ENCODE data around the gene GLIPR2. TPM values are rescaled to one million over a fixed set of nuclear protein-coding genes. Genes with fewer than 3 reads are reported as not detected.

The GLIPR2 gene
- total RNA-seq, 1 donor from 2014 or later: 6.3 TPM

DNA sequence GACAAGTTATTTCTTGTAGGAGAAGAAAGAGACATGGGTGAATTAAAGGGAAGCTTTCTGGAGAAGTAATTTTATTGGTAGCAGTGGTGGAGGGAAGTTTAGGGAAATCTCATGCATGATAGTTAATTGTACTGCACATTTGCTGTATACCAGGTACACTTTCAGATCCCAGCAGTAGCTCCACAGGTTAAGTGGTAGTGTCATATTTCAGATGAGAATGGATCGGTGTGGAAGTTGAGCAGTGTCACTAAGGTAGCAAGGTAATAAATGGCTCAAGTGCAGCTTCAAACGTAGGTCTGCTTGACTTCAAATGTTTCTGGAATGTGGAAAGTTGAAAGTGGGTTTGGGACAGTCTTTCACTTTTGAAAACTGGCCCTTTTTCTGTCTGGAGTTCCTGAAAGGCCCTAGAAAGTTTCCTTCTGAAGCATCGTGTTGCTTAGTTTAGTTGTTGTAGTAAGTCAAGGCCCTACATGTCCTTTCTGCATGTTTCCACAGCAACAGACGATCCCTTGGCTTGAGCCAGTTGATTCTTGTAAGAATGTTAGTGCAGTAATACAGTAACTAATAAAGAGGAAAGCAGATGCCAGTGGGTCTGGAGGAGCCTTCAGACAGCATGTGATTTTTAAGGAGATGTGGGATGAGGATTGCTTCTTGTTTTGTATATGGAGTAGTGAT lies 57.9 kb downstream of the GLIPR2 start:
- peak overlapping the region; percentile 58 for H3K4me3 Mint-ChIP-seq (ENCODE audit: unreplicated experiment)

DNA sequence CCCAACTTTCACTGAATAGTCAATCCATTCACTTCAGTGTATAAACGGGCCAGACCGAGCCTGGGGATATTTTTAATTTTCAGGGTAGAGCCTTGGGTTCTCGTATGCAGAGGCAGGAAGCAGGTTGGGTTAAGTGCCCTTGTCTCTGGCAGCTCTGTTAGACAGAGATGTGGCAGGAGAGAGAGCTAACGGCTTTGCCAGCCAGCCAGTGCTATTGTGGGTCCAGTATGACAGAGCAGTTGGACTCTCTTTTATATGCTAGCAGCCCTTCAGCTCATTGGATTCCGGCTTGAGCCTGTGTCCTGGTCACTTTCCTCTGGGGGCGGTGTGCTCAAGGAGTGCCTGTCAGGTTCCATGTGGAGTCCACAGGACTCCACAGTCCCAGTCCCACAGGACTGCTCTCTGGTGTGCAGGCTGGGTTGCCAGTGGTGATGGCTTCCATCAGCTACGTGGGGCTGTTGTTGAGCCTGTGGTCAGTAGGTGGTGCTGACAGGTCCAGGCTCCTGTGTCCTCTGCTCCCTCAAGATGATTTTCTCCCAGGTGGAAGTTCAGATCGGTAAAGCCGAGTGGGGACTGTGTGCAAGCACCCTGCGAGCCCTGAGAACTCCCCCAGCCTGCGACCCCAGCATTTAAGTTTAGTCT lies 68.5 kb downstream of the GLIPR2 start:
- Mint-ChIP-seq H3K4me1 (ENCODE audit: unreplicated experiment) (peaks cover 23% of the 10 kb centered on the region), H3K36me3 (ENCODE audit: low read depth, unreplicated experiment) (peaks cover 66% of the 10 kb centered on the region), H3K4me3 (ENCODE audit: unreplicated experiment) (peak overlapping the region; percentile 63), H3K27me3 (ENCODE audit: unreplicated experiment) (peaks cover 3% of the 10 kb centered on the region), H3K27ac (ENCODE audit: unreplicated experiment) (peak overlapping the region; percentile 31), H3K9me3 (ENCODE audit: unreplicated experiment) (no peaks in the 10 kb centered on the region)
- DNase-seq (ENCODE audit: low spot score): peak; percentile 34
- TF ChIP-seq, protein P1, sequence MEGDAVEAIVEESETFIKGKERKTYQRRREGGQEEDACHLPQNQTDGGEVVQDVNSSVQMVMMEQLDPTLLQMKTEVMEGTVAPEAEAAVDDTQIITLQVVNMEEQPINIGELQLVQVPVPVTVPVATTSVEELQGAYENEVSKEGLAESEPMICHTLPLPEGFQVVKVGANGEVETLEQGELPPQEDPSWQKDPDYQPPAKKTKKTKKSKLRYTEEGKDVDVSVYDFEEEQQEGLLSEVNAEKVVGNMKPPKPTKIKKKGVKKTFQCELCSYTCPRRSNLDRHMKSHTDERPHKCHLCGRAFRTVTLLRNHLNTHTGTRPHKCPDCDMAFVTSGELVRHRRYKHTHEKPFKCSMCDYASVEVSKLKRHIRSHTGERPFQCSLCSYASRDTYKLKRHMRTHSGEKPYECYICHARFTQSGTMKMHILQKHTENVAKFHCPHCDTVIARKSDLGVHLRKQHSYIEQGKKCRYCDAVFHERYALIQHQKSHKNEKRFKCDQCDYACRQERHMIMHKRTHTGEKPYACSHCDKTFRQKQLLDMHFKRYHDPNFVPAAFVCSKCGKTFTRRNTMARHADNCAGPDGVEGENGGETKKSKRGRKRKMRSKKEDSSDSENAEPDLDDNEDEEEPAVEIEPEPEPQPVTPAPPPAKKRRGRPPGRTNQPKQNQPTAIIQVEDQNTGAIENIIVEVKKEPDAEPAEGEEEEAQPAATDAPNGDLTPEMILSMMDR (IDR thresholded peaks at IDR 0.05; ENCODE audit: unreplicated experiment): peak; percentile 13

More for the DNA sequence above, 57.9 kb downstream of the GLIPR2 start:
- Mint-ChIP-seq H3K4me1 (ENCODE audit: unreplicated experiment) (peaks cover 34% of the 10 kb centered on the region), H3K27me3 (ENCODE audit: unreplicated experiment) (peaks cover 9% of the 10 kb centered on the region), H3K36me3 (ENCODE audit: low read depth, unreplicated experiment) (peaks cover 17% of the 10 kb centered on the region), H3K9me3 (ENCODE audit: unreplicated experiment) (no peaks in the 10 kb centered on the region), H3K27ac (ENCODE audit: unreplicated experiment) (peak overlapping the region; percentile 65)
- no peak for DNase-seq (ENCODE audit: low spot score)
- TF ChIP-seq, protein P1 (IDR thresholded peaks at IDR 0.05; ENCODE audit: unreplicated experiment): no peak

DNA sequence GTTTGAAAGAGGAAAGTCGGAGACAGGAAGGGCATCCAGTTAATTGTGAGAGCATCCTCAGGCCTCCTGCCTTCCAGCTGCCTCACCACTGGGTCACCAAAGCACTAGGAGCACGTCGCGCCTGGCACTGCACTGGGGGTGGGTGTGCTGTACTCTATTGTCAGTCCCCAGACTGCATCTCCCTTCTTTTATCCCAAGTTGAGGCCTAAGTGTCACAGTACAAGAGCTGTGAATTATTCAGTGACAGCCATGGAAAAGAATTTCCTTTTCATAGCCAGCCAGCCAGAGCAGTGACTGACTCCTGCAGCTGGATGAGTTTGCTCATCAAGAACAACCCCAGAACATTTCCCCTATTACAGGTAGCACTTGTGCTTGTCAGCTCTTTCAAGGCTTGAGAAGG lies 70.5 kb downstream of the GLIPR2 start:
- no peak for DNase-seq (ENCODE audit: low spot score)
- no peak overlapping the region for H3K4me3 Mint-ChIP-seq (ENCODE audit: unreplicated experiment)
- peaks cover 79% of the 10 kb centered on the region for H3K36me3 Mint-ChIP-seq (ENCODE audit: low read depth, unreplicated experiment)
- peak overlapping the region; percentile 52 for H3K27ac Mint-ChIP-seq (ENCODE audit: unreplicated experiment)
- peaks cover 9% of the 10 kb centered on the region for H3K27me3 Mint-ChIP-seq (ENCODE audit: unreplicated experiment)
- TF ChIP-seq, protein P1 (IDR thresholded peaks at IDR 0.05; ENCODE audit: unreplicated experiment): no peak
- no peaks in the 10 kb centered on the region for H3K9me3 Mint-ChIP-seq (ENCODE audit: unreplicated experiment)
- H3K4me1 Mint-ChIP-seq (ENCODE audit: unreplicated experiment): peaks cover 43% of the 10 kb centered on the region

DNA sequence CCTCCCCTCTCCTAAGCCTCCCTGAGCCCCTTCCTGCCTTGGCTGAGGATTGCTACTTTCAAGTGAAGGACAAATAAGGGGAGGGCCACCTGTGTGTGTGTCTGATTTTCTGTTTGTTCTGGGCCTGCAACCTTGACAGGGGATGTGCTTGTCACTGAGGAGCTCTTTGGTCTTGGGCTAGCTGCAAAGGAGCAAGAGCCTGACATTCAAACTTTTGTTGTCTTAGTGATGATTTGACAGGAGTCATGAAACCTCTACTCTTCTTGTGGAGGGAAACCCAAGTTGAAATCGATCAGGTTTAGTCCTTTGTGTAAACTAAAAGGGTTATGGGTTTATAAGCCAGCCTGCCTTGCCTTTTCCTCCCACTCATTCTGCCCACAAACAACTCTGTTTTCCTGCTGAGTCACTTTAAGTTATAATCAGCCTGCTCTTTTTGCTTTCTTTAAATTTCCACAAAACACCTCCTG lies 71.0 kb downstream of the GLIPR2 start:
- TF ChIP-seq, protein P1 (IDR thresholded peaks at IDR 0.05; ENCODE audit: unreplicated experiment): no peak

More for the DNA sequence above, 71.0 kb downstream of the GLIPR2 start:
- DNase-seq (ENCODE audit: low spot score): no peak
- Mint-ChIP-seq H3K4me3 (ENCODE audit: unreplicated experiment) (no peak overlapping the region), H3K36me3 (ENCODE audit: low read depth, unreplicated experiment) (peaks cover 74% of the 10 kb centered on the region), H3K27ac (ENCODE audit: unreplicated experiment) (peak overlapping the region; percentile 74), H3K4me1 (ENCODE audit: unreplicated experiment) (peaks cover 46% of the 10 kb centered on the region), H3K27me3 (ENCODE audit: unreplicated experiment) (peaks cover 9% of the 10 kb centered on the region), H3K9me3 (ENCODE audit: unreplicated experiment) (no peaks in the 10 kb centered on the region)
